ENCODE data around the gene MPIG6B. TPM values are rescaled to one million over a fixed set of nuclear protein-coding genes. Genes with fewer than 3 reads are reported as not detected.
A peak's percentile ranks its signal among the peaks of the same experiment; 100 is the strongest.

The MPIG6B gene
- total and polyA plus RNA-seq, 8 donors, result 1.2 to 3.5 (median 2.8) TPM

- no peak for TF ChIP-seq CTCF (IDR thresholded peaks at IDR 0.05)
- DNase-seq (peak in 1 of 4 donors; percentile 2), ATAC-seq (no peak)
- H3K9me3 ChIP-seq, result no peaks in the 10 kb centered on the region
- H3K27me3 ChIP-seq, result no peaks in the 10 kb centered on the region
- H3K27ac ChIP-seq, result no peak overlapping the region
- H3K36me3 ChIP-seq, result peaks cover 0 to 37% of the 10 kb centered on the region in 2 donors
- peaks cover 13 to 36% of the 10 kb centered on the region in 2 donors for H3K4me1 ChIP-seq
- intact Hi-C loops (cut with DNase I), result no loop called here
- peak overlapping the region in 1 of 2 donors; percentile 87 for H3K4me3 ChIP-seq
These were observed 22.3 kb upstream of the MPIG6B start for GRCh38 chr6:31700740-31701401.

- Histone ChIP-seq H3K36me3 (peaks cover 0 to 28% of the 10 kb centered on the region in 2 donors), H3K4me3 (peak overlapping the region; percentile 80 to 87), H3K27ac (peak overlapping the region; percentile 97 to 99), H3K9me3 (no peaks in the 10 kb centered on the region), H3K27me3 (no peaks in the 10 kb centered on the region), H3K4me1 (peaks cover 13 to 36% of the 10 kb centered on the region in 2 donors)
- intact Hi-C loops (cut with DNase I), result no loop called here
- peak; percentile 1 for ATAC-seq
- peak in 1 of 4 donors; percentile 20 for DNase-seq
- TF ChIP-seq CTCF (IDR thresholded peaks at IDR 0.05), result no peak
These were observed 21.3 kb upstream of the MPIG6B start for GRCh38 chr6:31701666-31702404.

DNA sequence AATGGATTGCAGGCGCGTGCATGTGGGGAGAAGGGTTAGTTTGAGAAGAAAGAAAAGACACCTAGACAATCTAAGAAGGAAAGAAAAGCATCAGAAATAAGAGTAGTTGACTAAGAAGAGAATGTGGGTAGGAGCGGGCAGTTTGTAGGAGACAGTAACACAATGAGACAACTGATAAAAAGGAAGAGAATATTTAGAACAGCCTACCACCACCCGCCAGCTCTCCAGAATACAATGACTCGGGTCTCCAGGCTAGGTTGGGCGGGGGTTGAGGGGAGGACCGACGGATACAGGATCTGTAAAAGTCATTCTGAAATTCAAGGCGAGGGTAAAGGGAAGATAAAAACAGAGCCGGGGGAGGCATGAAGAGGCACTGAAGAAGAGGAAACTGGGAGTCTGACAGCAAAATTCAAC, 20.8 kb upstream of the MPIG6B start:
- intact Hi-C loops (cut with DNase I), result no loop called here
- TF ChIP-seq CTCF (IDR thresholded peaks at IDR 0.05), result no peak
- no peak for DNase-seq

GRCh38 chr6:31702819-31703716, 20.1 kb upstream of the MPIG6B start, which contains the start of gene ABHD16A:
Gene ABHD16A (minus strand): TSS chr6:31703324. CDS start chr6:31703281, 43 bp downstream.
- peaks cover 13 to 36% of the 10 kb centered on the region in 2 donors for H3K4me1 ChIP-seq
- H3K36me3 ChIP-seq, result peaks cover 0 to 25% of the 10 kb centered on the region in 2 donors

More for the DNA sequence above, 20.8 kb upstream of the MPIG6B start:
- Histone ChIP-seq H3K4me1 (peaks cover 13 to 36% of the 10 kb centered on the region in 2 donors), H3K27me3 (no peaks in the 10 kb centered on the region), H3K9me3 (no peaks in the 10 kb centered on the region), H3K36me3 (peaks cover 0 to 25% of the 10 kb centered on the region in 2 donors), H3K4me3 (peak overlapping the region; percentile 80 to 87), H3K27ac (peak overlapping the region; percentile 97 to 99)
- peak; percentile 24 for ATAC-seq

More at GRCh38 chr6:31702819-31703716, 20.1 kb upstream of the MPIG6B start, which contains the start of gene ABHD16A:
- H3K9me3 ChIP-seq, result no peaks in the 10 kb centered on the region
- peak; percentile 99 to 100 (median 99) for DNase-seq
- ATAC-seq, result peak; percentile 99
- intact Hi-C loops (cut with DNase I), result no loop called here
- H3K4me3 ChIP-seq, result peak within 1 kb of the TSS; percentile 80 to 87
- TF ChIP-seq CTCF (IDR thresholded peaks at IDR 0.05), result no peak
- H3K27ac ChIP-seq, result peak within 1 kb of the TSS; percentile 97 to 99
- H3K27me3 ChIP-seq, result no peaks in the 10 kb centered on the region

Data from left lung (tissue), 10 donors.